HG03439 (cell line): ENCODE measurements around the gene CDK14.

Source experiments
- ATAC-seq: cut with Tn5 transposase; IDR thresholded peaks from one replicate; pipeline ENCODE4 v1.9.1; 2021; ENCODE audit warnings: mild to moderate bottlenecking, moderate library complexity; ENCODE audit not compliant: unreplicated experiment

Gene CDK14

DNA sequence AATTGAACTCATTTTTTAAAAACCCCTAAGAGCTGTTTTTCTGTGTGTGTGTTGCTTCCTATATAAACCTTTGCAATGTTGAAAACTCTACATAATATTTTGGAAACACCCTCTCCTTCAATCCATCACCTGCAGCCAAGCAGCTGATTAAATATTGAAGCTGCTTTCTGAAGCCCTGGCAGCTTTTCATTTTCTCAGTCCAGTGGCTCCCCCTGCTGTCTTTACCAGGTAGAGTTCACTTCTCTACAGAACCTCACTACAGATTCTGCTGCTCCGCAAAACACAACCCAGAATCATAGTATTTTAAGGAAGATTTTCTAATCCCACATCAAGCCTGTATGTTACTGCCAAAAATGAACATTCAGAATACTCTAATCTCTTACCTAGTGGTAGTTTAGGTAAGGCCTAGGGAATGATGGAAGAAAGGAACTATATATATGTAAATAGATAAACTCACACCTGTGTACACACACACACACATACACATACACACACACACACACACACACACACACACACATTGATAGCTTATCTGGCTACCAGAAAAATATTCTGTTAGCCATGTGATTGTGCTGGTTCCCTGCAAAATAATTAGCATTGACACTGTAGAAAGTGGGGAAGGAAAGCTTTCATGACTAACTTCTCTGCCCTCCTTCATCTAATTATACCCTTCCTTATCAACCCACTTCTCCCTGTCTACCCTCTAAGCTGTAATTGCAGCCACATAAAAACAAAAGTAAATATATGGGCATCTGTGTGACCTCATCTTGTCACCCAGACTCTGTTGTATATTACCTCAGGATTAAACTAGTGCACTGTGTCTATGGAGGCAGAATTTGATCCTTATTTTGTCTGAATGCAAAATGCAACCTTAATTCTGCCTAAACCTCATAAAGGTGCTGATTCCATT is 438.6 kb downstream of the CDK14 start:
- no peak for ATAC-seq

DNA sequence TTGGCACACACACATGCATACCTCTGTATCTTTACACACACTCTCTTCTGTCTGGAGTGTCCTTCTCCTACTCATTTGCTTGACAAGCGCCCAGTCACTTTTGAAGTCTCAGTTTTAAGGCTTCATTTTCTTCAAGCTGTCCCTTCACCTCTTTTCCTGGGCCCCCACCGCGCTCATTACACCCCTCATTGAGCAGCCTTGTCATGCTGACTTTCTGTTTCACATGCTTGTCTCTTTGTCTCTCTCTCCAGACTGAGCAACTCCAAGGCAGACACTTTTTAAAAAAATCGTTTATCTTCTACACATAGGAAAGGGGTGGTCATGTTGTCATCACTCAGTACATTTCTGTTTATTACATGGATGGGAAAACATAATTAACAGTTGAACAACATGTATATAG is 442.9 kb downstream of the CDK14 start:
- no peak for ATAC-seq

DNA sequence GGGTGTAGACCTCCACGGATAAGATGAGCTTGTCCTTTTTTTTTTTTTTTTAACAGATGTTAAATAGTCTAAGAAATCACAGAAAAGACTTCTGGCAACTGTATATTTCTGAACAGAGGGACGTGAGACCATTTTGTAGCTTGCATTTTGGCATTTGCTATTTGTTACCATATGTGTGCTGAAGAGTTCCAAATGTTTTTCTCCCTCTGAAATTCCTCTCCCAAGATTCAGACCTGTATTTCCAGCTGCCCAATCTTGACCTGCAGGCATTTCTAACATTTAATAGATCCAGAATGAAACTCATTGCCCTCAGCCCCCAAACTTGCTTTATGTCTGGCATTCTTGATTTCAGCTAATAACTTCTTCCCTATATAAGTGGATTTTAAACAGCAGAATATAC is 445.0 kb downstream of the CDK14 start:
- ATAC-seq, result no peak

DNA sequence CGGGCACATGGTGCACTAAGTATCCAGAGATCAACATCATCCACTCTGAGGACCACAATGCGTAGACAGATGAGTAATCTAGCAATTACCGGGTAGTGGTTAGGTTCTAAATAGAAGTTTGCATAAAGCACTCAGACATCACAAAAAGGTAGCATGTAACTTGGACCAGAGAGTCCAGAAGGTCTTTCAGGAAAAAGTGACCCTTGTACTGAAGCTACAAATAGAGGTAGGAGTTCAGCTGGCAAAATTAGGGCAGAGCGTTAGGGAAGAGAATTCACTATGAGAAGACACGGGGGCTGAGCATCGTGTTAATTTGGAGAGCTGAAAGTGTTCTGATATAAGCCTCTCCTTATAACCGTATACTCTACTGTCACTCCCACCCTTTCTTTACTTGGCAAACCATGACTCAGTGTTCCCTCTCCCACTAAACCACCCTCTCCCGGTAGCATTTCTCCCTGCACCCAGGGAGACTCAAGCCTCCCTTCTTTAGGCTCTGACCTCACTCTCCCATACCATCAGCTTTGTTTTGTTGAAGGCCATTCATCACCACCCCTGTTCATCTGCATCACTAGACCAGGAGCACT is 445.9 kb downstream of the CDK14 start:
- no peak for ATAC-seq

DNA sequence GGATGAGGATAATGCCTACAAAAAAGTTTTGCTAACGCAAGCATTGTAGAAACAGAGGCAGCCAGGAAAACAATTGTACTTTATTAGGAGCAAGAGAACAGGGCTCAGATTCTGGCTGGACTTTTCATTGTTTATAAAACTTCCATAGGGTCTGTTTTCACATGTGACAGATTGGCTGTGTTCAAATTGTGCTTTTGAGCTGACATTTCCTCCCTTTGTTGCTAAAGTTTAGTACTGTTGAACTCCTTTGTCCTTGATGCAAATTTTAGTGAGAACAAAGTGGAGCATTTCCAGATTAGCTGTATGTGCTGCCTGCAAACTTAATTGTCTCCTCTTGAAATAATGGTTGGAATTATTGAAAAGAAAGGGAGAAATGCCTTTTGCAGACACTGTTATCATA is 447.1 kb downstream of the CDK14 start:
- no peak for ATAC-seq

DNA sequence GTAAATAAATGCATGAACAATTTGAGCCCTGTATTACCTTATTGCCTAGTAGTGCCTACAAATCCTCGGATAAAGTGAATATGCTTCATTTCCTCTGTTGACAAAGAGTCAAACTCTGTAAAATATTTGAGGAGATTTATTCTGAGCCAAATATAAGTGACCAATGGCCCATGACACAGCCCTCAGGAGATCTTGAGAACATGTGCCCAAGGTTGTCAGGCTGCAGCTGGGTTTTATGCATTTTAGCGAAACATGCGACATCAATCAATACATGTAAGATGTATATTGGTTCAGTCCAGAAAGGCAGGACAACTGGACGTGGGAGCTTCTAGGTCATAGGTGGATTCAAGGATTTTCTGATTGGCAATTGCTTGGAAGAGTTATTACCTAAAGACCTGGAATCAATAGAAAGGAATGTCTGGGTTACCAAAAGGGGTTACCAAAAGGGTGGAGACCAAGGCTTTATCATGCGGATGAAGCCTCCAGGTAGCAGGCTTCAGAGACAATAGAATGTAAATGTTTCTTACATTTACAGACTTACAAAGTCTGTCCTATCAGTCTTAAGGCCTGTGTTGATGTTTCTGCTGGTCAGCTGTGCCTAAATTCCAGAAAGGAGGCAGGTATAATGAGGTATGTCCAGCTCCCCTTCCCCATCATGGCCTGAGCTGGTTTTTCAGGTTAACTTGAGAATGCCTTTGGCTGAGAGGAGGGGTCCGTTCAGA is 448.0 kb downstream of the CDK14 start:
- no peak for ATAC-seq

DNA sequence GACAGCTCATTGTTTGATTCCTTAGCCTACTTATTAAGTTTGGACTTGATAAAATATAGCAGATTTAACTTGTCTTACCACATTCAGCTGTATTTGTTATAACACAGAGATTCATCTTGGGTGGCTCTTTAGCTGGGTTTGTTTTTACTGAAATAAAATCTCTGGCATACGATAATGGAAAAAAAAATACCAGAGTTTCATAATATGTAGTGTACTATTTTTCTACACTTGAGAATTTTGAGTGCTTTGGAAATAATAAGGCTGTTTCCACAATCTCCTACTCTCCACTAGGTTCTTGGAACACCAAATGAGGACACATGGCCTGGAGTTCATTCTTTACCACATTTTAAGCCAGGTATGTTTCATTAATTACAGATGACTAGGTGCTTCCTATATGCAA is 449.5 kb downstream of the CDK14 start:
- no peak for ATAC-seq

DNA sequence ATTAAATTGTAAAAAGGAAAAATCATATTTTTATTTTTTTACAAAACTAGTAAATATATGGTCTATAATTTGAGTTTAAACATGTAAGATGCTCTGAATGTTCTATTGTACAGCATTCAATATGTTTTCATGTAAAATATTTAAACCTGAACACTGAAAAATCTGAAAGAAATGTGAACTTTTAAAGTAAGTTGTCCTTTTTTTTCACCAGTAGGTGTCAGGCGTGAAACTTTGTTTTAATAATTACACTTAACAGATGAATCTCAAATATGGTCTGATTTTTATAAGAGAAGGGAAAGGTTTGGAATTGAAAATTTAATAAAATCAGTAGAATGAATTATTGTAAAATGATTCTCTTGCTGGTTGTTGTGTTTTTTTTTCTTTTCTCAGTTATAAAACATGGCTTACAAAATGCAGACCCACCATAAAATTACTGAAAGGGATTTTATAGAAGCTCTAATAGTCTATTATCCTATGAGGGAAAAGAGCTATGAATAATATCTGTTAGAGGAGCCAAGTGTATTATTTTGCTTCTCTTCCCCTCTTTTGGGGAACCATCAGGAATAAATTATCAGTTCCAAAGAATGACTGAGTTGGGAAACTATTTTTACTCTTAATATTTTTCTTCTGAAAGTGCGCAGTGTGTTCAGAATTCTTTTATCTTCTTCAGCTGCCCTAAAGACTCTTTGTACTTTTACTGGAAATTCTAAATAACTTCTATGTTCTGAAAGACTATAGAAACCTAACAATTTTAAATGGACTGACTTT is 450.4 kb downstream of the CDK14 start:
- no peak for ATAC-seq

DNA sequence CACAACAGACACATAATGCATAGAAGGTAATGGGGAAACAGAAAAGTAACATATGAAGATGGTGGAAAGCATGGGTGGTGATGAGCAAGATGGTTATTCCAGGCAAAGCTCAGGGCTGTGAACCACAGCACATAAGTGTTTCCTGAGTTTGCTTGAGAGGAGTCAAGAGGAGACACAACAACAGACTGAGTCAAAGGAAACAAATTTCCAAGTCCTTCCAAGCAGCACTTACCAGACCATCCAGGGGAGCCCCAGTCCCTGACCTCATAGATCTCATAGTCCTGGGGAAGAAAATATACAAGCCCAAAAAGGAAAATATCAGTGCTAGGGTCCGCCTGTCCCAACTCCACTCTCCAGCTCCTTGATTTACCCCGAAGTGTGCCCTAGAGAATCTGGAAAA is 451.5 kb downstream of the CDK14 start:
- no peak for ATAC-seq

DNA sequence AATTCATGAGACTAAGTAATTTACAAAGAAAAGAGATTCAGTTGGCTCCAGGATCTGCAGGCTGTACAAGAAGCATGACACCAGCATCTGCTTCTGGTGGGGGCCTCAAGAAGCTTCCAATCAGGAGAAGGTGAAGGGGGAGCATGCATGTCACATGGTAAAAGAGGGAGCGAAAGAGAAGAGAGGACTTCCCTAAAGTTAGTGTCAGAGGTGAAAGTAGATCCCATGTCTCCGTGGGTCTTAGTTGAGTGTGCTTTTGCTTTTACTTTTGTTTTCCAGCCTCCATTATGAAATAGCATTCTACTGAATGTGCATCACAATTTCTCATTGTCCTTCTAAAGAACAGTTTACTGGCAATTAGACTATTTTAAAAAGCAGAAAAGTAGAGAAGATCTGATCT is 454.6 kb downstream of the CDK14 start:
- no peak for ATAC-seq

DNA sequence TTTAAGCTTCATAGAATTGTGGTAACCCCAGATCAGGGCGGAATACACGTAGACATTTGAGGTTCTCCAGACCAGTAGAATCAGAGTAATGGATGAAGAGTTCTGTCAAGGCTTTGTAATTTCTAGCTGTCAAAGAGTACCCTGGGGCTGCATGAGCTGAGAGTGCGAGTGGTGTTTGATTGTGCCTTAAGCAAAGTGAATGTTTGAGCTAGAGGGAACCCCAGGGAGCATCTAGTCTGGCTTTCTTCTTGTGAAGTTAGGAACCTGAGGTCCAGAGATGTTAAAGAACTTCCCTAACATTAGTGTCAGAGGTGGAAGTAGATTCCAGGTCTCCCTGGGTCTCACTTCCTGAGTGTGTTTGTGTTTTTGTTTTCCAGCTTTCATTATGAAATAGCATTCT is 455.8 kb downstream of the CDK14 start:
- no peak for ATAC-seq

DNA sequence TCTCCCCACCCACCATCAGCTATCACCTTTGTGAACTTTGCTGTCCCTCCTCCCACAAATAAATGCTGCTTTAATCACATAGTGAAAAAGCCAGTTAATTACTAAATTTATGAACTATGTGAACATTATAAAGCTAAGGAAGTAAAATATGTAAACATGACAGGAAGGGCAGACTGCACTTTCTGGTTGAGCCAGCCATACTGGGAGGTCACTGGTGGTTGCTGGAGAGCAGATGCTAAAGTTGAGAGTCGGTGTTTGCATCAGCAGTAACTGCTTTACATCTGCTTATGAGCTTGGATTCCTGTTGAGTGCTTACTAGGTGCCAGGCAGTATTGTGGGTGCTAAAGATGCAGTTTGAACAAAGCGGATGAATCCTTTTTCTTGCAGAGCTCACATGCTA is 458.3 kb downstream of the CDK14 start:
- no peak for ATAC-seq

DNA sequence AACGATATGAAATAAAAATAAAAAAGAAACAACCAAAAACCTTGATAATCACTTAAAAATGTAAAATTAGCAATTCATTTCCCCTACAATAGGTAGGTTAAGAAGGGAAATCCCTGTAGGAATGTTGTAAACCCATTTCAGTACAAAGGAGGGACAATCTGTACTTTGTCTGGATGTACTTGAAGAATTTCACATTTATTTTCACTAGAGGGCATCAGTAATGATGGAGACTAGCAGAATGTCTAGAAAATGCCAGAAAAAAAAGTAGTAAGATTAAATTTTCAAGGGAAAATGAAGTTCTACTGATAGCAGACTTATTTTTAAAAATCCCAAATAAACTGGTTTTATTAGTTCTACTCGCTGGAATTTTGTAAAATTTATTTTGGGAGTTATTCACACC is 459.1 kb downstream of the CDK14 start:
- ATAC-seq, result no peak

DNA sequence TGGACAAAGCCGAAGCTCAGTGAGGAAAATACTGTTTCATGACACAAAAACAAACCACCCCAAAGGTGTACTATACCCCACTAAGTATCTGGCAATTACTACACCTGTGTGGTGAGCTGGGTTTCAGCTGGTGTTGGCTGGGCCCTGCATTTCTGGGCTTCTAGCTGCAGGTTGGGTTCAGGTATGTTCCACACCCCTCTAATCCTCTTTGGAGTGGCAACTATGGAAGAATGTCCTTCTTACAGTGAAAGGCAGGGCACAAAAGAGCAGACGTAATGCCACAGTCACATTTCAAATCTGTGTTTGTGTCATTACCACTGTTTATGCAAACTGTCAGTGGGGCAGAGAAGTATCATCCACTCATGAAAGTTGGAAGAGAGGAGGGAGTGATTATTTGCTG is 466.6 kb downstream of the CDK14 start:
- no peak for ATAC-seq

DNA sequence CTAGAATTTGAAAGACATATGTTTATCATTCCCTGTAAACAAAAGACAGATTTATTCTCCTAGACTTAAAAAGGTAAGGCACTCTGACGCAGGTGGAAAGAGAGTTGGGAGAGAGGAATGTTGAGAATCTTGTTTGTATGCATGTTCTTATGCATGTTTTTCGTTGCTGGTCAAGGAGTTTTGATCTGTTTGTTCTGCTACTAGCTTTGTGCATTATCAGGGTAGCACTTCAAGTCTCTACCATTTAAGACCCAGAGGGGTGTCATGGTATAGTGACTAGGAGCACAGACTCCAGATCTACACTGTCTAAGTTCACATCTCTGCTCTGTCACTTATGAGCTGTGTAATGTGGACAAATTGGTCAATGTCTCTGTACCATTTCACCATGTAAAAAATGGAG is 467.9 kb downstream of the CDK14 start:
- no peak for ATAC-seq

DNA sequence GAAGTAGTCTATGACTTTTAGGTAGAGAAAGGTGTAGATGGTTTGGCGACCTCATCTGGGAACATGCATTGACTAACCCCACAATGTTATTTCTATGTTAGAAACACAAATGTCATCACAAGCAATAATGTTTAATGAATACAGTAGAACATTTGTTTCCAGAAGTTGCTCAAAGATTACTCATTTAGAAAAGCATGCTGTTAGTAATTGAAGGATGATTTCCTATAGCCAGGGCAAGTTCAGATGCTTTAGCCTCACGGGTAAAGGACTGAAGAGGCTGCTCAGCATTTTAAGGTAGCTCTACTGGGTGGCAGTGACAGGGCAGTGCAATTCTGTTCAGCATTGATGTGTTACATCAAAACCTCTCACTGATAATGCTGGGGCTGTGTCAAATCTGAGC is 468.8 kb downstream of the CDK14 start:
- no peak for ATAC-seq

DNA sequence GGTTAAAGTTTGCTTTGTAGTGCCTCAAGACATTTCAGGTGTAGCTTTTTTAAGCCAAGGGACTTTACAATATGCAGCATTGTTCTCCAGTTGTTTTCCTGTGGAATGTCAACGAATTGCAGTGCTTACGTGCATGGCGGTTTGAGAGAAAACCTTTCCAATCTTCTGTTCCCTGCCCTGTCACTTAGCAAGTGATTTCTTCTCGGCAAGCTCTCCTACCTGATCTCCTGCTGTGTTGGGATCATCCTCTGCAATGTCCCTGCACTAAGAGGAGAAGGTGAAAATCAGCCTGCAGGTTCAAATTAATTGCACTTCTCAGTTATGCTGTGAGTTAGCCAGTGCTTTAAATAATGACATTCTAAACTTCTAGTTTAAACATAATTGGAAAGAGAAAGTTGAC is 470.5 kb downstream of the CDK14 start:
- no peak for ATAC-seq

DNA sequence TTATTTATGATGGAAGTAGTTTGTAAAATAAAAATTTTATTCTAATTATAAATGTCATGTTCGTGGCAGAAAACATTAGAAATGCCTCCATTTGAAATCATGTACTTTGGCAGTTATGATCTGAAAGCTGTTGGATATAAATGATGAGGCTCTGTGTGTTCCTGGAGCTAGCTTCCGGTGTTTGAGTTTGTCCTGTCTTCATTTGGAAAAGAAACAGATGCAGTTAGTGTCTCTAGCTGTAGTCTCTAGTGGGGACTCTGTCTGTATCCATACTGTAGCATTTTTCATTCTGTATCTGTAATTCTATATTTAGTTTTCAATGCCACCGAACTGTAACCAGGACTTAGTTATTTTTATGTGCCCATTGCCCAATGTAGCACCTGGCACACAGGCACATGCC is 471.1 kb downstream of the CDK14 start:
- no peak for ATAC-seq

DNA sequence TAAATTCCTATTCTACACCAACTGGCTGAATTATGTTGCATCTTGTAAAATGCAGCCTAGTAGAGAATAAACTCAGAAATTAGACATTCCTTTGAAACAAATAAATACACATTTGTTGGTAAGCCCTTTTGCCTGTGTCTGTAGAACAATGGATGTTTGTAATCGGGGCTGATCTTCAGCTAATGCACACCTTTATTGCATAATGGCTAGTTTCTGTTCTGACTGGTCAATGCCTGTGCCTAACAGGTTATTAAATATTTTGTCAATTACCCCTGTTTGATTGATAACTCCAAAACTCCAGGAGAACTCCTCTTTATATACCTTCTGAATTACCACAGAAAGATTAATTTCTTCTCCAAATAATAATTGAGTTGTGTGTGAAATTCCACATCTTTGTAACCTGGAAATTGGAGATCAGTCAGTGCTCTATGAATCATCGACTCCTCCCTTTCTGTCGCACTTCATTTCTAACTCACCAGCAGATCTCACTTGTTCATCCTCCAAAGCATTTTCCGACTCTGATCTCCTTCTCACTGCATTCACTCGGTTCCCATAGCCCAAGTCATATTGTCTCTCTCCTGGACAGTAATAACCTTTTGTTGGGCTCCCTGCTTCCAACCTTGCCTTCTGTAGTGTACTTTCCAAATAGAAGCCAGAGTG is 472.1 kb downstream of the CDK14 start:
- no peak for ATAC-seq

DNA sequence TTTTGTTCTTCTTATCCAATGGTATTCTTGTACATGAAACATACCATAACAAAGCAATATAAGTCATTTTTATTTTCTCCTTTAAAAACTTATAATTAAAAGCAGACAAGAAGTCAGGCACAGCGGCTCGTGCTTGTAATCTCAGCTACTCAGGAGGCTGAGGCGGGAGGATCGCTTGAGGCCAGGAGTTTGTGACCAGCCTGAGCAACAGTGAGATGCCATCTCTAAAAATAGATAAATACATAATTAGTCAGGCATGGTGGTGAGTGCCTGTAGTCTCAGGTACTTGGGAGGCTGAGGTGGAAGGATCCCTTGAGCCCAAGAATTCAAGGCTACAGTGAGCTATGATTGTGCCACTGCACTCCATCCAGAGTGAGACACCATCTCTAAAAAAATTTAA is 473.0 kb downstream of the CDK14 start:
- ATAC-seq, result no peak

DNA sequence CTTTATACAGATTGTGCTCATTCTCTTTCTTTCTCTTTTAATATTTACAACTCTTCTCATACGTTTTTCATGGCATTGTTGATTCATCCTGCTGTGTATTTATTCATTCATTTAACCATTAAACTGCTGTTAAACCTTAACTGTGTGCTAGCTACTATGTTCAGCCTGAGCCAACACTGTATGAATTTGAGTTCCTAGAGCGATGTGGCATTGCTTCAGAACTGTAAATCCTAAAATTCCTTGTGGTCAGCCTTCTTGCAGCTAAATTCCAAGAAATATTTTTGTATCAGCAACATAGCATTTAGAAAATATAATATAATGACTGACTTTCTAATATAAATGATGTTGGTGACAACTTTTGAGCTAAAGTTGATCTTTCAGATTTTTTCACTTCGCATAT is 483.4 kb downstream of the CDK14 start:
- ATAC-seq, result no peak
